Activated T-helper 1 cell treated with anti-CD3 and anti-CD28 coated beads, Interleukin-12 subunit alpha, Interleukin-12 subunit beta, Interleukin-2, Interleukin-4 antibody, amounts not matched to agents 30 ng/mL and 10 ng/mL and 1 ng/mL, durations not matched to agents 14 hours and 24 hours and 36 hours (primary cell): Measurements from ENCODE around the gene PLXNA1. TPM values are rescaled to one million over a fixed set of nuclear protein-coding genes. Genes with fewer than 3 reads are reported as not detected.

Source experiments
- DNase-seq: peaks from one replicate; pipeline ENCODE4 v3.0.0; 2021; ENCODE audit warnings: low spot score
- H3K27ac Mint-ChIP-seq: one replicate; pipeline ENCODE4 v1.8.0; 2021; ENCODE audit warnings: mild to moderate bottlenecking, mixed read lengths
- H3K27me3 Mint-ChIP-seq: one replicate; pipeline ENCODE4 v1.8.0; 2022; ENCODE audit warnings: mild to moderate bottlenecking, moderate library complexity, mixed read lengths; ENCODE audit not compliant: insufficient read depth
- H3K36me3 Mint-ChIP-seq: one replicate; pipeline ENCODE4 v1.8.0; 2021; ENCODE audit warnings: low read depth, mixed read lengths
- H3K4me1 Mint-ChIP-seq: one replicate; pipeline ENCODE4 v1.8.0; 2021; ENCODE audit warnings: low read depth, mixed read lengths
- H3K4me3 Mint-ChIP-seq: one replicate; pipeline ENCODE4 v1.8.0; 2021; ENCODE audit warnings: mild to moderate bottlenecking, moderate library complexity, mixed read lengths
- H3K9me3 Mint-ChIP-seq: one replicate; pipeline ENCODE4 v1.8.0; 2021; ENCODE audit warnings: mixed read lengths
- intact Hi-C: fragments of 100-400 bp; cut with micrococcal nuclease; formaldehyde crosslinking; loops from one replicate; pipeline ENCODE4 v1.15.1; 2024
- total RNA-seq: library from RNA; stranded (reverse); gene quantifications from 2 replicates; pipeline ENCODE4 v1.2.3, GENCODE V29; 2022

PLXNA1 gene
- total RNA-seq, 1 donor from 2014 or later, result 22.1 TPM

GRCh38 chr3:126944089-126944965, 38.6 kb upstream of the PLXNA1 start:
- Mint-ChIP-seq H3K27ac (no peak overlapping the region), H3K4me3 (no peak overlapping the region), H3K9me3 (no peaks in the 10 kb centered on the region), H3K36me3 (no peaks in the 10 kb centered on the region), H3K4me1 (peaks cover 5% of the 10 kb centered on the region), H3K27me3 (peaks cover 4% of the 10 kb centered on the region)
- intact Hi-C loops, result no loop called here
- DNase-seq, result no peak

- no peak for DNase-seq
- intact Hi-C loops, result no loop called here
- peaks cover 5% of the 10 kb centered on the region for H3K4me1 Mint-ChIP-seq
- H3K4me3 Mint-ChIP-seq, result no peak overlapping the region
- no peak overlapping the region for H3K27ac Mint-ChIP-seq
- no peaks in the 10 kb centered on the region for H3K9me3 Mint-ChIP-seq
- peaks cover 4% of the 10 kb centered on the region for H3K27me3 Mint-ChIP-seq
- H3K36me3 Mint-ChIP-seq, result no peaks in the 10 kb centered on the region
Observed at GRCh38 chr3:126945171-126945721, 37.7 kb upstream of the PLXNA1 start.

DNA sequence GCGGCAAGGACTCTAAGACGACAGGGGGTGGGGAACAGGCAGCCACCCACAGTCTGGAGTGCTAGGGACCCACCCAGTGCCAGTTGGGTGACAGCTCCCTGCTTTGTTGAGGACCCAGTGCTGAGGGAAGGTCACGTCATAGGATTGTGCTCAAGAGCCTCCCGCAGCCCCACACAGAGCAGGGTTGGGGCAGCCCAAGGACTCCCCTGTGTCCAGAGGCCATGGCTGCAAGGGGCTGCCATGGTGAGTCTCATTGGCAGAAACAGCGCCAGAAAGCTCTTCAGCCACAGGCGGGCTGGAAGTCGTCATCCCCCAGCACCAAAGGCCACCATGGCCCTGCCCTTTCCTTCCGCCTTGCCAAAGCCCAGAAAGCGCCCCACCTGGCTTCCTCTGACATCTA, 37.0 kb upstream of the PLXNA1 start:
- Mint-ChIP-seq H3K27me3 (peaks cover 1% of the 10 kb centered on the region), H3K4me3 (no peak overlapping the region), H3K4me1 (peaks cover 5% of the 10 kb centered on the region), H3K36me3 (no peaks in the 10 kb centered on the region), H3K9me3 (no peaks in the 10 kb centered on the region), H3K27ac (no peak overlapping the region)
- no peak for DNase-seq
- intact Hi-C loops, result no loop called here

- H3K27ac Mint-ChIP-seq, result no peak overlapping the region
- no peaks in the 10 kb centered on the region for H3K27me3 Mint-ChIP-seq
- H3K4me3 Mint-ChIP-seq, result no peak overlapping the region
- intact Hi-C loops, result no loop called here
- no peaks in the 10 kb centered on the region for H3K9me3 Mint-ChIP-seq
- no peaks in the 10 kb centered on the region for H3K36me3 Mint-ChIP-seq
- peaks cover 5% of the 10 kb centered on the region for H3K4me1 Mint-ChIP-seq
- no peak for DNase-seq
Observed at GRCh38 chr3:126946405-126946804, 36.5 kb upstream of the PLXNA1 start.

DNA sequence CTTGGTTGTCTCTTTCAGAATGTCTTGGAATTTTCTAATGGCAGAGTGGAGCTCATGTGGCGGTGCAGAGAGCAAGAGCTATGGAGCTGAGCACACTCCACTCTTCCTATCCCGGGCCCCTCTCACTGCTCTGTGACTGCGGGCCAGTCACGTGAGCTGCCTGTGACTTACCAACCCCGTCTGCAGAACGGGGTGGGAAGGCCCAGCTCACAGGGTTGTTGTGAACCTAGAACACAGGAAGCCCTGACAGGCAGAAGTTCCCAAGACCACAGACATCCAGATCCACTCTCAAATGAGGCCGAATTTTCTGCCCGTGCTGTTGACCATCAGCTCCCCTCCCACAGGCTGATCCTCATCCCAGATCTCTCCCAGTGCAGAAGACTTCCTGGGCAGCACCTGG, 35.5 kb upstream of the PLXNA1 start:
- Mint-ChIP-seq H3K27me3 (no peaks in the 10 kb centered on the region), H3K27ac (no peak overlapping the region), H3K9me3 (no peaks in the 10 kb centered on the region), H3K36me3 (no peaks in the 10 kb centered on the region), H3K4me3 (no peak overlapping the region), H3K4me1 (peaks cover 5% of the 10 kb centered on the region)
- intact Hi-C loops, result no loop called here
- no peak for DNase-seq

DNA sequence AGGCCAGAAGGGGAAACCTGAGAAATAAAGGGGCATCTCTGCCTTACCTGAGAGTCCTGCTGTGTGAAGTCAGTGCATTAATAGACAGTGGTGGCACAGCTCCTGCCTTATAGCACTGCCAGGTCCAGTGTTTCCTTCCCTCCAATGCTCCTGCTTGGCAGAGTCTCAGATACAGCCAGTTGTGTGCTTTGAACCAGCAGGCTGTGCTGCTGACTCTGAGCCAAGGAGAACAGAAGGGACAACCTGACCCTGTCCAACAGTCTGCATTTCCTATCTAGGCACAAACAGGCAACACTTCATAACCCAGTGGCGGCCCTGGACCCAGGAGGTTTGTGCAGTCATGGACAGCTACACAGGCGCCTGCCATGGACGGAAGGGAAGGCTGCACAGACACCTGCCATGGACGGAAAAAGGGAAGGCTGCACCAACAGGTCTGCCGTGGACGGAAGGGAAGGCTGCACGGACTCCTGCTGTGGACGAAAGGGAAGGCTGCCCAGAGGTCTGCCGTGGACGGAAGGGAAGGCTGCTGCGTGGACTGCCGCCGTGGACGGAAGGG, 33.9 kb upstream of the PLXNA1 start:
- H3K27ac Mint-ChIP-seq, result no peak overlapping the region
- peaks cover 5% of the 10 kb centered on the region for H3K4me1 Mint-ChIP-seq
- intact Hi-C loops, result no loop called here
- H3K4me3 Mint-ChIP-seq, result no peak overlapping the region
- H3K9me3 Mint-ChIP-seq, result no peaks in the 10 kb centered on the region
- DNase-seq, result no peak
- H3K36me3 Mint-ChIP-seq, result no peaks in the 10 kb centered on the region
- no peaks in the 10 kb centered on the region for H3K27me3 Mint-ChIP-seq

DNA sequence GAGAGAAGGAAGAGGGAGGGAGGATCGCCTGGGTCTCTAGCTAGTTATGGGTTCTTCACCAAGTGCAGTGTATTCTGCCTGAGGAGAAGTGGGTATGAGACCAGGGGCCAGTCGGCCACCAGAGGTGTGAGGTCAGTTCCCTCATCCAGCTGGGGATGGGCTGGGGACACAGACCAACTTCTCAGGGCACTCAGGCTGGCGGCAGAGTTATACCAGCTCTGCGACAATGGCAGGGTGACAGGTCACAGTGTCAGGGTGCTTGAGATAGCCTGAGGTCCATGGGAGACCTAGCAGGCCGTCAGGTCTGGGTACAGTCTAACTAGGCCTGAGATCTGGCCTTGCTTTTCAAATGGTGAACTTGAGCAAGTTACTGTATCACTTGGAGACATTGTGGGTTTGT, 31.4 kb upstream of the PLXNA1 start:
- Mint-ChIP-seq H3K36me3 (no peaks in the 10 kb centered on the region), H3K9me3 (no peaks in the 10 kb centered on the region), H3K4me1 (peaks cover 5% of the 10 kb centered on the region), H3K27ac (no peak overlapping the region), H3K27me3 (no peaks in the 10 kb centered on the region), H3K4me3 (no peak overlapping the region)
- intact Hi-C loops, result no loop called here
- no peak for DNase-seq

DNA sequence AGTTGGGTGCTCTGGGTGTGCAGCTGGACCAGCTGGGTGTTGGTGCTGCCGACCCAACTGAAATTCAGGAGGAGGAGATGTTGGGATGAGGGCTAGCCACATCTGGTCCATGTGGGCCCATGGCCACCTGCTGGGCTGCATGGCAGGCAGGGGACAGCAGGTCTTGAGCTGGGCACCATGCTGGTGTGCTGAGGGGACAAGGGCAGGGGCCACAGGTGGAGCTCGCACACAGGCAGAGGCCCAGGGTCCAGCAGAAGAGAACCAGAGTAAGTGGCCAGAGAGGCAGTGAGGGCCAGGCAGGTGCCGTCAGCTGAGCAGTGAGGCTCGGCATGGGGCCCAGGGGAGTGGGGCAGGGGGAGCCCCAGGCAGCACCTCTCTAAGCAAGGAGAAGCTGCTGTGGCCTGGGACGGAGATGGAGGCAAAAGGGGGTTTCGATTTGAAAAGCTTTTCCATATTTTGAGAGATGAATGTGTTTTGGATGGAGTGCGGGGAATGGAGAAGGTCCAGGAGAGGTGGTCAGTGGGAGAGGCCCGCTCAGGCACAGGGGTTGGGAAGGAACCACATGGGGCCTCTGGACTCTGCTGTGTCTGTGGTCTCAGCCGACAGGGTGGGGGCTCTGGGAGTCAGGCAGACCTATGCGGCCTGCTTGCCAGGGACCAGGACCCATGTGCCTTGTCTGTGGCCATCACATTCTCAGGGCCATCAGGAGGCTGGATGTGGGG, 30.5 kb upstream of the PLXNA1 start:
- Mint-ChIP-seq H3K27ac (no peak overlapping the region), H3K4me1 (peaks cover 5% of the 10 kb centered on the region), H3K27me3 (no peaks in the 10 kb centered on the region), H3K4me3 (no peak overlapping the region), H3K36me3 (no peaks in the 10 kb centered on the region), H3K9me3 (no peaks in the 10 kb centered on the region)
- no peak for DNase-seq
- intact Hi-C loops, result no loop called here

- H3K4me3 Mint-ChIP-seq, result no peak overlapping the region
- no peaks in the 10 kb centered on the region for H3K9me3 Mint-ChIP-seq
- no peak overlapping the region for H3K27ac Mint-ChIP-seq
- DNase-seq, result no peak
- H3K4me1 Mint-ChIP-seq, result peaks cover 5% of the 10 kb centered on the region
- no peaks in the 10 kb centered on the region for H3K27me3 Mint-ChIP-seq
- no peaks in the 10 kb centered on the region for H3K36me3 Mint-ChIP-seq
- intact Hi-C loops, result no loop called here
Observed at GRCh38 chr3:126952983-126953660, 29.8 kb upstream of the PLXNA1 start.

DNA sequence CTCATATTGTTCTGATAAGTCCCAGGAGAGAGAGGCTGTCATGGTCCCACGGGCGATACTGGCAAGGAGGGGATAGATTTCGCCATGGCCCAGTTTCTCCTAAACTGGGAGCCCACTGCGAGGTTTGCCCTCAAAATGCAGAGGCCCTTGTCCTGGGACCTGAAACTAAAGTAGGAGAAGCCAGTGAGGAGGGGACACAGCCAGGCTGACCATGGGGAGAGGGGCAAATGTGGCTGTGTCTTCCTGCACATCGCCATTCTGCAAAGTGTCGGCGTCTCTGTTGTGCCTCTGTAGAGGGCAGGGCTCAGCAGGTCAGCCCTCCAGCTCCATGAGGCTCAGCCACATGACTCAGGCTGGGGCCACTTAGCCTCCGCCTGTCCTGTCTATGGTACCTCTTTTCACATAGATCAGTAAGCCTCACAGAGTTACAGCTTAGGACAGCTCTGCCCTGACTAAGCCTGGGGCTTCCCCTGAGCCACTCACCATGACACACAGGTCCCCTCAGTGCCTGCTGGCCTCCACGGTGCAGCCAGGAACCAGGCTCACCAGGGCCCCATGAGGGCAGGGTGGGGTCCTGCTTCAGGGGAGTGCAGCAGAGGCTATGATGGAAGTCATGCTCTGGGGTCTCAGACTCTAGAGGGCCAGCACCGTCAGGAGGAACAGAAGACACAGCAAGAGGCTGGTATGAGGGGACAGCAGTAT, 28.6 kb upstream of the PLXNA1 start:
- H3K27me3 Mint-ChIP-seq, result no peaks in the 10 kb centered on the region
- H3K4me1 Mint-ChIP-seq, result no peaks in the 10 kb centered on the region
- H3K9me3 Mint-ChIP-seq, result no peaks in the 10 kb centered on the region
- no peaks in the 10 kb centered on the region for H3K36me3 Mint-ChIP-seq
- DNase-seq, result no peak
- no peak overlapping the region for H3K27ac Mint-ChIP-seq
- no peak overlapping the region for H3K4me3 Mint-ChIP-seq
- intact Hi-C loops, result no loop called here

GRCh38 chr3:126955004-126955790, 27.7 kb upstream of the PLXNA1 start:
- no peak overlapping the region for H3K4me3 Mint-ChIP-seq
- no peaks in the 10 kb centered on the region for H3K9me3 Mint-ChIP-seq

DNA sequence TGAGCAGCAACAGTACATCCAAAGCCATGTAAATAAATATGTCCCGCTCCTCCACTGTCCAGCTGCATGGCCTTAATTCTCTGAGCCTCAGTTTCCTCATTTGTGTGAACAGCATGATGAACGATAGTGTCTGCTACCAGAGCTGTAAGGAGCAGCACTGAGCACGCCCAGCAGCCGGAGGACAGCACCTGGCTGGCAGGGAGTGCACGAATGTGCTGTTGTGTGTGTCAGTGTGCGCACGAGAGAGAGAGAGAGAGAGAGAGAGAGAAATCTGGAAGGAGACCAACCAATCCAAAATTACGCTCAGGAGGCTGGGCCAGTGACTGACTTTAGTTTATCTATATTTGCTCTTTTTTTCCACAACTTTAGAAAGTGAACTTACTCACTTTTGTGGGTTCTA, 26.6 kb upstream of the PLXNA1 start:
- H3K4me3 Mint-ChIP-seq, result no peak overlapping the region
- no peaks in the 10 kb centered on the region for H3K36me3 Mint-ChIP-seq
- intact Hi-C loops, result no loop called here
- no peaks in the 10 kb centered on the region for H3K4me1 Mint-ChIP-seq
- H3K9me3 Mint-ChIP-seq, result no peaks in the 10 kb centered on the region
- no peaks in the 10 kb centered on the region for H3K27me3 Mint-ChIP-seq
- no peak for DNase-seq
- H3K27ac Mint-ChIP-seq, result no peak overlapping the region

More at GRCh38 chr3:126955004-126955790, 27.7 kb upstream of the PLXNA1 start:
- Mint-ChIP-seq H3K27me3 (no peaks in the 10 kb centered on the region), H3K36me3 (no peaks in the 10 kb centered on the region), H3K4me1 (no peaks in the 10 kb centered on the region), H3K27ac (no peak overlapping the region)
- DNase-seq, result no peak
- intact Hi-C loops, result no loop called here
